ENCODE data around the gene PIK3R4.

Gene PIK3R4

DNA sequence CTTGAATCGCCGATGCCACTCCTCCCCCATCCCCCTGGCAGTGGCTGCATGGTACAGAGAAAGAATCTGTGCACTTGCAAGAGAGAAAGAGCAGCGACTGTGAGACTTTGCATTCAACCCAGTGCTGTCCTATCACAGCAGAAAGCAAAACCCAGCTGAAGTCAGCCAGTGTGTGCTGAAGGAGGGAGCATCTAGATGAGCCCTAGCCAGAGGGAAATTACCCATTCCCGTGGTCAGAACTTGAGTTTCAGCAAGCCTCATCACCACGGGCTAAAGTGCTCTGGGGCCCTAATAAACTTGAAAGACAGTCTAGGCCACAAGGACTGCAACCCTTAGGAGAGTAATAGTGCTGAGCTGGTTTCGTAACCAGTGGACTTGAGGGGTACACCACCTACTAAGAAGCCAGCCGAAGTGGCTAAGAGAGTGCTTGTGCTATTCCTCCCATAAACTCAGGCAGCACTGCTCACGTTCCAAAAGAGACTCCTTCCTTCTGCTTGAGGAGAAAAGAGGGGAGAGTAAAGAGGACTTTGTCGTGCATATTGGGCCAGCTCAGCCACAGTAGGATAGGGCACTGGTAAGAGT, 15.2 kb upstream of the PIK3R4 start:
- Histone ChIP-seq H3K27me3 (ENCODE audit: control insufficient read depth, insufficient read depth, low read length) (no peaks in the 10 kb centered on the region), H3K4me1 (ENCODE audit: control insufficient read depth, low read depth, low read length) (no peaks in the 10 kb centered on the region)

GRCh38 chr3:130760922-130761321, 14.3 kb upstream of the PIK3R4 start:
- H3K27me3 ChIP-seq (ENCODE audit: control insufficient read depth, insufficient read depth, low read length): no peaks in the 10 kb centered on the region
- H3K4me3 ChIP-seq (ENCODE audit: low read length): no peak overlapping the region

More for the DNA sequence above, 15.2 kb upstream of the PIK3R4 start:
- no peak overlapping the region for H3K4me3 ChIP-seq (ENCODE audit: low read length)
- H3K9ac ChIP-seq (ENCODE audit: low read length): no peak overlapping the region
- H3K36me3 ChIP-seq (ENCODE audit: control insufficient read depth, low read depth, low read length): no peaks in the 10 kb centered on the region
- no peak overlapping the region for H3K27ac ChIP-seq (ENCODE audit: low read length)
- H3K9me3 ChIP-seq (ENCODE audit: control insufficient read depth, low read depth, low read length): no peaks in the 10 kb centered on the region

GRCh38 chr3:130759692-130760338, 13.2 kb upstream of the PIK3R4 start:
- Histone ChIP-seq H3K4me3 (ENCODE audit: low read length) (no peak overlapping the region), H3K9ac (ENCODE audit: low read length) (no peak overlapping the region)

More at GRCh38 chr3:130760922-130761321, 14.3 kb upstream of the PIK3R4 start:
- Histone ChIP-seq H3K27ac (ENCODE audit: low read length) (no peak overlapping the region), H3K36me3 (ENCODE audit: control insufficient read depth, low read depth, low read length) (no peaks in the 10 kb centered on the region), H3K9ac (ENCODE audit: low read length) (no peak overlapping the region), H3K9me3 (ENCODE audit: control insufficient read depth, low read depth, low read length) (no peaks in the 10 kb centered on the region), H3K4me1 (ENCODE audit: control insufficient read depth, low read depth, low read length) (no peaks in the 10 kb centered on the region)

DNA sequence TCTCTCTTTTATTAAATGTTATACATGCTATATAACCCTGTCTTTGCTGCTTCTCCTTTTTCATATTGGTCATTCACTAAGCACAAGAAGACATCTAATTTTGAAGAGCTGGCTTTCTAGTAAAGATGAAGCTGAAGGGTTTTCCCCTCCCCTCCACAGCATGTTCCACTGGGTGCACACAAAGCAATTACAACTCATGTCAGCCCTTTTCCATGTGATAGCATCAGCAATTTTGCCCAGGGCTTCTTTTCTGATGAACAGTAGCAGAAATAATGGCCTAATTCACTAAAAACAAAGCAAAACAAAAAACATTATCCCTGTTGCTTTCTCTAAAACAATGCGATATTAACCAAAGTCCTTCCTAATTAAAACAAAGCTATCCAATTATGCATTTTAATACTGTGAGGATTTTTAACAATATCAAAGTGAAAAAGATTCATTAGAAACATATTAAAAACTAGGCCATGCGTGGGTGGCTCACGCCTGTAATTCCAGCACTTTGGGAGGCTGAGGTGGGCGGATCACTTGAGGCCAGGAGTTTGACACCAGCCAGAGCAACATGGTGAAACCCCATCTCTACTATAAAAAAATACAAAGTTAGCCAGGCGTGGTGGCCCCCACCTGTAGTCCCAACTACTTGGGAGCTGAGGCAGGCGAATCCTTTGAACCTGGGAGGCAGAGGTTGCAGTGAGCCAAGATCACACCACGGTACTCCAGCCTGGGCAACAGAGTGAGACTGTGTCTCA, 12.2 kb upstream of the PIK3R4 start:
- Histone ChIP-seq H3K9me3 (ENCODE audit: control insufficient read depth, low read depth, low read length) (no peaks in the 10 kb centered on the region), H3K4me3 (ENCODE audit: low read length) (no peak overlapping the region), H3K27ac (ENCODE audit: low read length) (no peak overlapping the region), H3K9ac (ENCODE audit: low read length) (no peak overlapping the region), H3K27me3 (ENCODE audit: control insufficient read depth, insufficient read depth, low read length) (no peaks in the 10 kb centered on the region), H3K4me1 (ENCODE audit: control insufficient read depth, low read depth, low read length) (no peaks in the 10 kb centered on the region), H3K36me3 (ENCODE audit: control insufficient read depth, low read depth, low read length) (no peaks in the 10 kb centered on the region)

More at GRCh38 chr3:130759692-130760338, 13.2 kb upstream of the PIK3R4 start:
- H3K27ac ChIP-seq (ENCODE audit: low read length): no peak overlapping the region
- no peaks in the 10 kb centered on the region for H3K27me3 ChIP-seq (ENCODE audit: control insufficient read depth, insufficient read depth, low read length)
- H3K9me3 ChIP-seq (ENCODE audit: control insufficient read depth, low read depth, low read length): no peaks in the 10 kb centered on the region
- no peaks in the 10 kb centered on the region for H3K4me1 ChIP-seq (ENCODE audit: control insufficient read depth, low read depth, low read length)
- H3K36me3 ChIP-seq (ENCODE audit: control insufficient read depth, low read depth, low read length): no peaks in the 10 kb centered on the region

- no peaks in the 10 kb centered on the region for H3K27me3 ChIP-seq (ENCODE audit: control insufficient read depth, insufficient read depth, low read length)
- no peak overlapping the region for H3K9ac ChIP-seq (ENCODE audit: low read length)
- H3K36me3 ChIP-seq (ENCODE audit: control insufficient read depth, low read depth, low read length): no peaks in the 10 kb centered on the region
- H3K4me1 ChIP-seq (ENCODE audit: control insufficient read depth, low read depth, low read length): no peaks in the 10 kb centered on the region
- H3K4me3 ChIP-seq (ENCODE audit: low read length): no peak overlapping the region
- no peak overlapping the region for H3K27ac ChIP-seq (ENCODE audit: low read length)
- no peaks in the 10 kb centered on the region for H3K9me3 ChIP-seq (ENCODE audit: control insufficient read depth, low read depth, low read length)
Observed at GRCh38 chr3:130757611-130758150, 11.1 kb upstream of the PIK3R4 start.

DNA sequence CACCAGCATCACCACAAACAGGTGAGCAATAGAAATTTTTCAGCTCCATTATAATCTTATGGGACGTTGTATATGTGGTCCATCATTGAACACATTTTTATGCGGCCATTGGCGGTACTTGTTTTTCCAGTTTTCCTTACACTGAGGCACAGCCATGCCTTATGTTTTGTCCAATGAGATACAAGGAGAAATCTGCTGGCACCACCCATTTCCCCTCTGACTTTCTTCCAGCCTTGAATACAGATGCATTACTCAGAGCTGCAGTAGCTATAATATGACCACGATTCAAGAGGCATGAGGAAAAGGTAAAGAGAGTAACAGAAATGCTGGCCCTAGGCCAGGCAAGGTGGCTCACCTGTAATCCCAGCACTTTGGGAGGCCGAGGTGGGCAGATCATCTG, 9.0 kb upstream of the PIK3R4 start:
- Histone ChIP-seq H3K27ac (ENCODE audit: low read length) (no peak overlapping the region), H3K4me3 (ENCODE audit: low read length) (no peak overlapping the region), H3K9me3 (ENCODE audit: control insufficient read depth, low read depth, low read length) (no peaks in the 10 kb centered on the region), H3K4me1 (ENCODE audit: control insufficient read depth, low read depth, low read length) (no peaks in the 10 kb centered on the region), H3K9ac (ENCODE audit: low read length) (no peak overlapping the region), H3K36me3 (ENCODE audit: control insufficient read depth, low read depth, low read length) (no peaks in the 10 kb centered on the region), H3K27me3 (ENCODE audit: control insufficient read depth, insufficient read depth, low read length) (no peaks in the 10 kb centered on the region)

- Histone ChIP-seq H3K36me3 (ENCODE audit: control insufficient read depth, low read depth, low read length) (peaks cover 6% of the 10 kb centered on the region), H3K4me1 (ENCODE audit: control insufficient read depth, low read depth, low read length) (no peaks in the 10 kb centered on the region), H3K4me3 (ENCODE audit: low read length) (no peak overlapping the region), H3K9me3 (ENCODE audit: control insufficient read depth, low read depth, low read length) (no peaks in the 10 kb centered on the region), H3K27me3 (ENCODE audit: control insufficient read depth, insufficient read depth, low read length) (no peaks in the 10 kb centered on the region), H3K9ac (ENCODE audit: low read length) (no peak overlapping the region), H3K27ac (ENCODE audit: low read length) (no peak overlapping the region)
Observed at GRCh38 chr3:130748981-130749380, 2.4 kb upstream of the PIK3R4 start.

GRCh38 chr3:130748467-130748861, 1.8 kb upstream of the PIK3R4 start:
- H3K4me3 ChIP-seq (ENCODE audit: low read length): no peak overlapping the region
- no peaks in the 10 kb centered on the region for H3K4me1 ChIP-seq (ENCODE audit: control insufficient read depth, low read depth, low read length)
- H3K27me3 ChIP-seq (ENCODE audit: control insufficient read depth, insufficient read depth, low read length): no peaks in the 10 kb centered on the region
- H3K36me3 ChIP-seq (ENCODE audit: control insufficient read depth, low read depth, low read length): peaks cover 6% of the 10 kb centered on the region
- H3K9ac ChIP-seq (ENCODE audit: low read length): no peak overlapping the region
- H3K27ac ChIP-seq (ENCODE audit: low read length): no peak overlapping the region
- no peaks in the 10 kb centered on the region for H3K9me3 ChIP-seq (ENCODE audit: control insufficient read depth, low read depth, low read length)

DNA sequence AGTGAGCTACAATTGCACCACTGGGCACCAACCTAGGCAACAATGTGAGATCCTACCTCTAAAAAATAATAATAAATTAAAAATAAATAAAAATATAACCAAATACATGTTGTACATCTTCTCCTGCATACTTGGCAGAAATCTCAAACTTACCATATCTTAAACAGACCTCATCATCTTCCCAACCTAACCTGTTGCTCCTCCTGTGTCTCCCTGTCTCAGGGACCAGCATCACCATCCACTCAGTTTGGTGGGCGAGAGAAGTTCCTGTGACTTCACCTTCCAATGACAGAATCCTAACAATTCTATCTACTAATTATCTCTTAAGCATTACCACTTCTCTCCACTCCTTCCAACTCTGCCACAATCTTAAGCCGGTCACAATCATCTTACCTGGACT, 3.3 kb downstream of the PIK3R4 start:
- H3K9ac ChIP-seq (ENCODE audit: low read length): no peak overlapping the region
- peaks cover 6% of the 10 kb centered on the region for H3K36me3 ChIP-seq (ENCODE audit: control insufficient read depth, low read depth, low read length)
- no peak overlapping the region for H3K27ac ChIP-seq (ENCODE audit: low read length)
- H3K27me3 ChIP-seq (ENCODE audit: control insufficient read depth, insufficient read depth, low read length): no peaks in the 10 kb centered on the region
- H3K4me1 ChIP-seq (ENCODE audit: control insufficient read depth, low read depth, low read length): no peaks in the 10 kb centered on the region
- no peaks in the 10 kb centered on the region for H3K9me3 ChIP-seq (ENCODE audit: control insufficient read depth, low read depth, low read length)
- no peak overlapping the region for H3K4me3 ChIP-seq (ENCODE audit: low read length)

DNA sequence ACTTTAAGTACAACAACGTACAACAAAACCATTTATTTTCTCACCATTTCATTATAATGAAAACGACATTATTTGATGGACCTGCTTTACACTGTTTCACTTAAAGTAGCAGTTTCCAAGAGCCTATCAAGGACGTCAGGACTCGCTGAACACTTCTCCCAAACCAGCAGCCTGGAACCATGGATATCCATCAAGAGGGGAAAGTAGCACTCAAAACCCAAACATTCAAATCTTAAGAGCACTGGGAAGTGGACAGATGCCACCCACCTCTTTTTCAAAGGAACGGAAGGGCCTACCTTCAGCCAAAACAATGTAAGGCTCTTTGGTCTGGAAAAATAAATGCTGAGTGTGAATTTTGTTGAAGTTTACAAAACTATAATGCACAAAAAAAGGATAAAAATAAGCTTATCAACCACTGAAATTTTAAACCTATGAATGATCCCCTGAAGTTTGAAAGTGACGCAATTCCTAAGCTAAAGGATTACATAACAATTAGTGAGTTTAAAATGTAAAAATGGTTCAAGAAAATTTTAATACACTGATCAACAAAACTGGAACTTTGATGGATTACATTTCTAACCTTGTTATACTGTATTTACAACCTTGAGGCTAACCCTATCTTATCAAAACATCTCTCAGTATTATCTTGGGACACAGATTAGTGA, 4.6 kb downstream of the PIK3R4 start:
- Histone ChIP-seq H3K4me1 (ENCODE audit: control insufficient read depth, low read depth, low read length) (no peaks in the 10 kb centered on the region), H3K9ac (ENCODE audit: low read length) (no peak overlapping the region), H3K27ac (ENCODE audit: low read length) (no peak overlapping the region), H3K9me3 (ENCODE audit: control insufficient read depth, low read depth, low read length) (no peaks in the 10 kb centered on the region), H3K36me3 (ENCODE audit: control insufficient read depth, low read depth, low read length) (peaks cover 6% of the 10 kb centered on the region), H3K27me3 (ENCODE audit: control insufficient read depth, insufficient read depth, low read length) (no peaks in the 10 kb centered on the region), H3K4me3 (ENCODE audit: low read length) (no peak overlapping the region)

GRCh38 chr3:130739848-130740247, 6.8 kb downstream of the PIK3R4 start:
- H3K27me3 ChIP-seq (ENCODE audit: control insufficient read depth, insufficient read depth, low read length): no peaks in the 10 kb centered on the region
- H3K4me1 ChIP-seq (ENCODE audit: control insufficient read depth, low read depth, low read length): no peaks in the 10 kb centered on the region
- H3K36me3 ChIP-seq (ENCODE audit: control insufficient read depth, low read depth, low read length): peaks cover 12% of the 10 kb centered on the region

More at GRCh38 chr3:130739848-130740247, 6.8 kb downstream of the PIK3R4 start:
- no peak overlapping the region for H3K27ac ChIP-seq (ENCODE audit: low read length)
- no peak overlapping the region for H3K9ac ChIP-seq (ENCODE audit: low read length)
- H3K4me3 ChIP-seq (ENCODE audit: low read length): no peak overlapping the region
- no peaks in the 10 kb centered on the region for H3K9me3 ChIP-seq (ENCODE audit: control insufficient read depth, low read depth, low read length)

Data from iPS-18a (cell line).